Measurements from ENCODE around the gene ANKRD11. TPM values are rescaled to one million over a fixed set of nuclear protein-coding genes. Genes with fewer than 3 reads are reported as not detected.
A peak's percentile ranks its signal among the peaks of the same experiment; 100 is the strongest.

The ANKRD11 gene
- total RNA-seq, 3 donors from 2014 or later = 153 to 181 (median 162) TPM

GRCh38 chr16:89289428-89290395 is 200.6 kb downstream of the ANKRD11 start:
- H3K4me1 Mint-ChIP-seq (ENCODE audit: low read depth) = peaks cover 5% of the 10 kb centered on the region
- H3K36me3 Mint-ChIP-seq (ENCODE audit: insufficient read depth) = peaks cover 9% of the 10 kb centered on the region
- no peak overlapping the region for H3K4me3 Mint-ChIP-seq
- H3K9me3 Mint-ChIP-seq = no peaks in the 10 kb centered on the region
- ATAC-seq (peak; percentile 88 to 89), DNase-seq (peak; percentile 69)
- no peaks in the 10 kb centered on the region for H3K27me3 Mint-ChIP-seq (ENCODE audit: low read depth)

- no peak for ATAC-seq
- DNase-seq = no peak
- Mint-ChIP-seq H3K9me3 (no peaks in the 10 kb centered on the region), H3K4me1 (ENCODE audit: low read depth) (peaks cover 5% of the 10 kb centered on the region), H3K4me3 (no peak overlapping the region), H3K27me3 (ENCODE audit: low read depth) (no peaks in the 10 kb centered on the region), H3K36me3 (ENCODE audit: insufficient read depth) (peaks cover 9% of the 10 kb centered on the region)
Observed at GRCh38 chr16:89288966-89289365, 201.4 kb downstream of the ANKRD11 start.

GRCh38 chr16:89288577-89288844 is 201.8 kb downstream of the ANKRD11 start:
- Mint-ChIP-seq H3K36me3 (ENCODE audit: insufficient read depth) (peaks cover 9% of the 10 kb centered on the region), H3K27me3 (ENCODE audit: low read depth) (no peaks in the 10 kb centered on the region), H3K9me3 (no peaks in the 10 kb centered on the region), H3K4me3 (no peak overlapping the region), H3K4me1 (ENCODE audit: low read depth) (peaks cover 5% of the 10 kb centered on the region)
- no peak for DNase-seq
- no peak for ATAC-seq

- Mint-ChIP-seq H3K36me3 (ENCODE audit: insufficient read depth) (peaks cover 9% of the 10 kb centered on the region), H3K4me1 (ENCODE audit: low read depth) (peaks cover 5% of the 10 kb centered on the region), H3K27me3 (ENCODE audit: low read depth) (no peaks in the 10 kb centered on the region), H3K4me3 (no peak overlapping the region), H3K9me3 (no peaks in the 10 kb centered on the region)
- DNase-seq (no peak), ATAC-seq (no peak)
Observed at GRCh38 chr16:89287777-89288576, 202.4 kb downstream of the ANKRD11 start.

GRCh38 chr16:89286096-89286495 is 204.3 kb downstream of the ANKRD11 start:
- Mint-ChIP-seq H3K27me3 (ENCODE audit: low read depth) (no peaks in the 10 kb centered on the region), H3K4me1 (ENCODE audit: low read depth) (peaks cover 2% of the 10 kb centered on the region)

GRCh38 chr16:89285381-89285780 is 205.0 kb downstream of the ANKRD11 start:
- Mint-ChIP-seq H3K4me3 (no peak overlapping the region), H3K36me3 (ENCODE audit: insufficient read depth) (peaks cover 13% of the 10 kb centered on the region), H3K27me3 (ENCODE audit: low read depth) (no peaks in the 10 kb centered on the region), H3K9me3 (no peaks in the 10 kb centered on the region), H3K4me1 (ENCODE audit: low read depth) (peaks cover 2% of the 10 kb centered on the region)
- DNase-seq = no peak
- no peak for ATAC-seq

More at GRCh38 chr16:89286096-89286495, 204.3 kb downstream of the ANKRD11 start:
- H3K9me3 Mint-ChIP-seq = no peaks in the 10 kb centered on the region
- no peak for DNase-seq
- H3K4me3 Mint-ChIP-seq = no peak overlapping the region
- H3K36me3 Mint-ChIP-seq (ENCODE audit: insufficient read depth) = peaks cover 10% of the 10 kb centered on the region
- ATAC-seq = no peak

GRCh38 chr16:89283449-89283848 is 206.9 kb downstream of the ANKRD11 start:
- Mint-ChIP-seq H3K4me1 (ENCODE audit: low read depth) (no peaks in the 10 kb centered on the region), H3K27me3 (ENCODE audit: low read depth) (no peaks in the 10 kb centered on the region), H3K4me3 (no peak overlapping the region), H3K9me3 (no peaks in the 10 kb centered on the region), H3K36me3 (ENCODE audit: insufficient read depth) (peaks cover 16% of the 10 kb centered on the region)
- ATAC-seq (no peak), DNase-seq (no peak)

GRCh38 chr16:89282523-89282922 is 207.8 kb downstream of the ANKRD11 start:
- no peak for ATAC-seq
- Mint-ChIP-seq H3K4me1 (ENCODE audit: low read depth) (no peaks in the 10 kb centered on the region), H3K9me3 (no peaks in the 10 kb centered on the region), H3K4me3 (no peak overlapping the region), H3K36me3 (ENCODE audit: insufficient read depth) (peaks cover 11% of the 10 kb centered on the region), H3K27me3 (ENCODE audit: low read depth) (no peaks in the 10 kb centered on the region)
- DNase-seq = no peak

GRCh38 chr16:89281829-89282228 is 208.5 kb downstream of the ANKRD11 start:
- no peaks in the 10 kb centered on the region for H3K9me3 Mint-ChIP-seq
- ATAC-seq (no peak), DNase-seq (no peak)
- H3K4me1 Mint-ChIP-seq (ENCODE audit: low read depth) = no peaks in the 10 kb centered on the region
- peaks cover 13% of the 10 kb centered on the region for H3K36me3 Mint-ChIP-seq (ENCODE audit: insufficient read depth)
- H3K27me3 Mint-ChIP-seq (ENCODE audit: low read depth) = no peaks in the 10 kb centered on the region
- H3K4me3 Mint-ChIP-seq = no peak overlapping the region

- no peaks in the 10 kb centered on the region for H3K9me3 Mint-ChIP-seq
- DNase-seq = no peak
- peaks cover 13% of the 10 kb centered on the region for H3K36me3 Mint-ChIP-seq (ENCODE audit: insufficient read depth)
- no peaks in the 10 kb centered on the region for H3K27me3 Mint-ChIP-seq (ENCODE audit: low read depth)
- no peaks in the 10 kb centered on the region for H3K4me1 Mint-ChIP-seq (ENCODE audit: low read depth)
- H3K4me3 Mint-ChIP-seq = no peak overlapping the region
- ATAC-seq = no peak
Observed at GRCh38 chr16:89281189-89281577, 209.2 kb downstream of the ANKRD11 start.

- Mint-ChIP-seq H3K27me3 (ENCODE audit: low read depth) (no peaks in the 10 kb centered on the region), H3K9me3 (no peaks in the 10 kb centered on the region), H3K36me3 (ENCODE audit: insufficient read depth) (peaks cover 17% of the 10 kb centered on the region), H3K4me1 (ENCODE audit: low read depth) (no peaks in the 10 kb centered on the region), H3K4me3 (no peak overlapping the region)
- no peak for DNase-seq
- no peak for ATAC-seq
Observed at GRCh38 chr16:89280546-89281188, 209.7 kb downstream of the ANKRD11 start.

GRCh38 chr16:89279666-89280481 is 210.5 kb downstream of the ANKRD11 start:
- ATAC-seq = no peak
- H3K36me3 Mint-ChIP-seq (ENCODE audit: insufficient read depth) = peaks cover 17% of the 10 kb centered on the region
- H3K4me1 Mint-ChIP-seq (ENCODE audit: low read depth) = no peaks in the 10 kb centered on the region
- DNase-seq = no peak
- H3K9me3 Mint-ChIP-seq = no peaks in the 10 kb centered on the region
- H3K4me3 Mint-ChIP-seq = no peak overlapping the region
- H3K27me3 Mint-ChIP-seq (ENCODE audit: low read depth) = no peaks in the 10 kb centered on the region

- no peaks in the 10 kb centered on the region for H3K9me3 Mint-ChIP-seq
- H3K4me3 Mint-ChIP-seq = no peak overlapping the region
- no peak for ATAC-seq
- DNase-seq = no peak
- H3K36me3 Mint-ChIP-seq (ENCODE audit: insufficient read depth) = peaks cover 21% of the 10 kb centered on the region
- no peaks in the 10 kb centered on the region for H3K4me1 Mint-ChIP-seq (ENCODE audit: low read depth)
- no peaks in the 10 kb centered on the region for H3K27me3 Mint-ChIP-seq (ENCODE audit: low read depth)
Observed at GRCh38 chr16:89278441-89279240, 211.7 kb downstream of the ANKRD11 start.
